ENCODE measurements around the gene CX3CR1.

CX3CR1 gene

GRCh38 chr3:39226106-39226741 lies 53.6 kb downstream of the CX3CR1 start:
- Histone ChIP-seq H3K4me3 (replicated peaks; ENCODE audit: low read depth, low read length) (no peak overlapping the region), H3K27me3 (replicated peaks; ENCODE audit: control insufficient read depth, insufficient read depth, low read length) (no peaks in the 10 kb centered on the region; the same call in none of the 2 replicates)
- no peak for TF ChIP-seq CTCF (IDR thresholded peaks at IDR 0.05; ENCODE audit: insufficient read depth, low read length, poor library complexity, severe bottlenecking)

GRCh38 chr3:39224288-39224687 lies 55.5 kb downstream of the CX3CR1 start:
- no peak for DNase-seq (ENCODE audit: extremely low read depth, insufficient read length)

More at GRCh38 chr3:39226106-39226741, 53.6 kb downstream of the CX3CR1 start:
- DNase-seq (ENCODE audit: extremely low read depth, insufficient read length) = no peak
- H3K36me3 ChIP-seq (ENCODE audit: control insufficient read depth, insufficient read depth, low read length) = no peaks in the 10 kb centered on the region

GRCh38 chr3:39222939-39223338 lies 56.9 kb downstream of the CX3CR1 start:
- Histone ChIP-seq H3K27me3 (replicated peaks; ENCODE audit: control insufficient read depth, insufficient read depth, low read length) (no peaks in the 10 kb centered on the region), H3K36me3 (ENCODE audit: control insufficient read depth, insufficient read depth, low read length) (no peaks in the 10 kb centered on the region), H3K4me3 (replicated peaks; ENCODE audit: low read depth, low read length) (no peak overlapping the region)
- no peak for DNase-seq (ENCODE audit: extremely low read depth, insufficient read length)
- TF ChIP-seq CTCF (IDR thresholded peaks at IDR 0.05; ENCODE audit: insufficient read depth, low read length, poor library complexity, severe bottlenecking) = no peak

More at GRCh38 chr3:39224288-39224687, 55.5 kb downstream of the CX3CR1 start:
- no peak for TF ChIP-seq CTCF (IDR thresholded peaks at IDR 0.05; ENCODE audit: insufficient read depth, low read length, poor library complexity, severe bottlenecking)
- H3K4me3 ChIP-seq (replicated peaks; ENCODE audit: low read depth, low read length) = no peak overlapping the region
- no peaks in the 10 kb centered on the region for H3K27me3 ChIP-seq (replicated peaks; ENCODE audit: control insufficient read depth, insufficient read depth, low read length)
- no peaks in the 10 kb centered on the region for H3K36me3 ChIP-seq (ENCODE audit: control insufficient read depth, insufficient read depth, low read length)

- TF ChIP-seq CTCF (IDR thresholded peaks at IDR 0.05; ENCODE audit: insufficient read depth, low read length, poor library complexity, severe bottlenecking) = no peak
- Histone ChIP-seq H3K4me3 (replicated peaks; ENCODE audit: low read depth, low read length) (no peak overlapping the region), H3K27me3 (replicated peaks; ENCODE audit: control insufficient read depth, insufficient read depth, low read length) (no peaks in the 10 kb centered on the region)
These were observed 57.4 kb downstream of the CX3CR1 start for GRCh38 chr3:39222462-39222861.

GRCh38 chr3:39221141-39221530 lies 58.7 kb downstream of the CX3CR1 start:
- no peak for TF ChIP-seq CTCF (IDR thresholded peaks at IDR 0.05; ENCODE audit: insufficient read depth, low read length, poor library complexity, severe bottlenecking)
- Histone ChIP-seq H3K4me3 (replicated peaks; ENCODE audit: low read depth, low read length) (no peak overlapping the region), H3K27me3 (replicated peaks; ENCODE audit: control insufficient read depth, insufficient read depth, low read length) (no peaks in the 10 kb centered on the region), H3K36me3 (ENCODE audit: control insufficient read depth, insufficient read depth, low read length) (no peaks in the 10 kb centered on the region)
- DNase-seq (ENCODE audit: extremely low read depth, insufficient read length) = no peak

More at GRCh38 chr3:39222462-39222861, 57.4 kb downstream of the CX3CR1 start:
- no peak for DNase-seq (ENCODE audit: extremely low read depth, insufficient read length)
- H3K36me3 ChIP-seq (ENCODE audit: control insufficient read depth, insufficient read depth, low read length) = no peaks in the 10 kb centered on the region

Data from GM06990 (cell line).